SK-N-SH (cell line): ENCODE measurements around the gene LCORL. TPM values are rescaled to one million over a fixed set of nuclear protein-coding genes. Genes with fewer than 3 reads are reported as not detected.

Source experiments
- CTCF ChIA-PET: fragments of 300-600, 350-600 bp; formaldehyde crosslinking; extraction: SDS; loops from one replicate; lab custom pipeline; 2021; lab: Yijun Ruan, JAX
- POLR2A ChIA-PET: fragments of 350-600 bp; sonication (Branson Sonifier 250); formaldehyde crosslinking; extraction: SDS; loops from one replicate; lab custom pipeline; 2020; ENCODE audit warnings: antibody characterized with exemption, inconsistent platforms; lab: Yijun Ruan, JAX
- DNase-seq: peaks from one replicate; pipeline ENCODE4 v3.0.0; 2012
- H2AFZ ChIP-seq: fragments of 200-600 bp; sonication (generic); 2 replicates; pipeline ENCODE4 v1.8.1; 2016; ENCODE audit warnings: antibody characterized with exemption, mild to moderate bottlenecking, low read depth
- H3F3A ChIP-seq: fragments of 200-600 bp; sonication (generic); replicated peaks from 2 replicates; pipeline ENCODE3; 2016; ENCODE audit warnings: antibody characterized with exemption, mild to moderate bottlenecking; ENCODE audit not compliant: insufficient read depth
- H3K27ac ChIP-seq, 2 experiments: fragments of 200-500 bp in 1 of 2; fragments of 200-600 bp in 1 of 2; sonication (Bioruptor generic) in 1 of 2; sonication (generic), shearing (Covaris generic) in 1 of 2; 2 replicates each; pipeline versions ENCODE4 v1.5.1 to v1.6.1; 2014 to 2016; ENCODE audit warnings: low read depth in 2 of 2, inconsistent platforms in 1 of 2, low read length in 1 of 2, mild to moderate bottlenecking in 1 of 2, mixed read lengths in 1 of 2
- H3K27me3 ChIP-seq: fragments of 200-600 bp; sonication (generic), shearing (Covaris generic); 2 replicates; pipeline ENCODE4 v1.6.1; 2016; ENCODE audit warnings: mixed run types; ENCODE audit not compliant: insufficient read depth
- H3K36me3 ChIP-seq, 2 experiments: fragments of 200-500 bp in 1 of 2; fragments of 200-600 bp in 1 of 2; sonication (Bioruptor generic) in 1 of 2; sonication (generic) in 1 of 2; replicated peaks in 1 of 2; 2 replicates each; pipeline versions ENCODE3 to v1.5.1; 2014 to 2016; ENCODE audit warnings: low read length in 1 of 2, mild to moderate bottlenecking in 1 of 2; ENCODE audit not compliant: insufficient read depth in 2 of 2, control insufficient read depth in 1 of 2
- H3K4me1 ChIP-seq, 2 experiments: fragments of 200-500 bp in 1 of 2; fragments of 200-600 bp in 1 of 2; sonication (Bioruptor generic) in 1 of 2; sonication (generic), shearing (Covaris generic) in 1 of 2; 2 replicates each; pipeline versions ENCODE4 v1.5.1 to v1.6.1; 2014 to 2016; ENCODE audit warnings: low read depth in 1 of 2, low read length in 1 of 2, mixed run types in 1 of 2; ENCODE audit not compliant: insufficient read depth in 2 of 2, control insufficient read depth in 1 of 2
- H3K4me2 ChIP-seq: fragments of 200-600 bp; sonication (generic), shearing (Covaris generic); 2 replicates; pipeline ENCODE4 v1.6.1; 2017; ENCODE audit warnings: mixed run types
- H3K4me3 ChIP-seq, 2 experiments: fragments of 200-500 bp in 1 of 2; fragments of 200-600 bp in 1 of 2; sonication (Bioruptor generic) in 1 of 2; sonication (generic), shearing (Covaris generic) in 1 of 2; 2 replicates each; pipeline versions ENCODE4 v1.5.1 to v1.8.1; 2014 to 2016; ENCODE audit warnings: low read depth in 2 of 2, inconsistent platforms in 1 of 2, low read length in 1 of 2, mild to moderate bottlenecking in 1 of 2, mixed read lengths in 1 of 2, moderate library complexity in 1 of 2
- H3K79me2 ChIP-seq: fragments of 200-600 bp; sonication (generic); 2 replicates; pipeline ENCODE4 v1.8.1; 2017; ENCODE audit warnings: mild to moderate bottlenecking; ENCODE audit not compliant: insufficient read depth
- H3K9ac ChIP-seq: fragments of 200-600 bp; sonication (generic); 2 replicates; pipeline ENCODE4 v1.6.1; 2017; ENCODE audit warnings: mixed run types
- H3K9me2 ChIP-seq: fragments of 200-600 bp; sonication (generic); 2 replicates; pipeline ENCODE4 v1.6.1; 2017; ENCODE audit warnings: mixed run types
- H3K9me3 ChIP-seq: fragments of 200-600 bp; sonication (generic); 2 replicates; pipeline ENCODE4 v1.6.1; 2017; ENCODE audit warnings: mixed run types, mild to moderate bottlenecking, moderate library complexity
- H4K20me1 ChIP-seq: fragments of 200-600 bp; sonication (generic); 2 replicates; pipeline ENCODE4 v1.6.1; 2017; ENCODE audit warnings: mild to moderate bottlenecking, mixed run types; ENCODE audit not compliant: insufficient read depth
- CTCF ChIP-seq: fragments of 200-600 bp; sonication (generic); IDR thresholded peaks from 2 replicates; pipeline ENCODE4 v1.6.1; 2017; ENCODE audit warnings: antibody characterized with exemption, mild to moderate bottlenecking, moderate library complexity
- EP300 ChIP-seq, 2 experiments: IDR thresholded peaks; 2 replicates each; pipeline versions ENCODE4 v1.4.0 to v1.6.1; 2012; ENCODE audit warnings: borderline replicate concordance in 1 of 2, low read depth in 1 of 2, low read length in 1 of 2
- EZH2phosphoT487 ChIP-seq: fragments of 200-600 bp; sonication (generic); IDR thresholded peaks from 2 replicates; pipeline ENCODE4 v1.6.1; 2017; ENCODE audit warnings: low read depth, mixed run types, mild to moderate bottlenecking, antibody characterized with exemption, moderate library complexity, borderline replicate concordance
- FOSL2 ChIP-seq: IDR thresholded peaks from 2 replicates; pipeline ENCODE4 v1.4.0; 2012; ENCODE audit warnings: low read depth, mild to moderate bottlenecking, moderate library complexity, borderline replicate concordance
- FOXJ3 ChIP-seq: sonication (generic); formaldehyde crosslinking; IDR thresholded peaks from 2 replicates; pipeline ENCODE4 v1.5.1; 2020; ENCODE audit warnings: mild to moderate bottlenecking, missing genetic modification reagents
- FOXM1 ChIP-seq: IDR thresholded peaks from 2 replicates; pipeline ENCODE4 v1.4.0; 2012; ENCODE audit warnings: low read depth, mild to moderate bottlenecking
- JUND ChIP-seq: IDR thresholded peaks from 2 replicates; pipeline ENCODE4 v1.4.0; 2012
- MEF2A ChIP-seq: IDR thresholded peaks from 2 replicates; pipeline ENCODE4 v1.4.0; 2012; ENCODE audit warnings: low read depth, borderline replicate concordance
- MXI1 ChIP-seq: IDR thresholded peaks from 2 replicates; pipeline ENCODE4 v1.6.1; 2012; ENCODE audit warnings: mild to moderate bottlenecking, low read depth, low read length, improper control_type of control experiment
- NFIC ChIP-seq: IDR thresholded peaks from 2 replicates; pipeline ENCODE4 v1.4.0; 2012; ENCODE audit warnings: borderline replicate concordance
- RCOR1 ChIP-seq: fragments of 150-350 bp; IDR thresholded peaks from 2 replicates; pipeline ENCODE4 v1.6.1; 2017; ENCODE audit warnings: antibody characterized with exemption, low read length
- REST ChIP-seq: IDR thresholded peaks from 2 replicates; pipeline ENCODE4 v1.6.1; 2012; ENCODE audit warnings: mild to moderate bottlenecking, low read depth, low read length, moderate library complexity
- RFX5 ChIP-seq: IDR thresholded peaks from 2 replicates; pipeline ENCODE4 v1.6.1; 2012; ENCODE audit warnings: mild to moderate bottlenecking, improper control_type of control experiment, low read length
- SIN3A ChIP-seq: IDR thresholded peaks from 2 replicates; pipeline ENCODE4 v1.6.1; 2012; ENCODE audit warnings: low read depth, mild to moderate bottlenecking, low read length, moderate library complexity, borderline replicate concordance
- TAF1 ChIP-seq: IDR thresholded peaks from 2 replicates; pipeline ENCODE4 v1.6.1; 2012; ENCODE audit warnings: low read depth, mild to moderate bottlenecking, low read length, moderate library complexity, borderline replicate concordance
- TCF12 ChIP-seq: IDR thresholded peaks from 2 replicates; pipeline ENCODE4 v1.4.0; 2012
- USF1 ChIP-seq: IDR thresholded peaks from 2 replicates; pipeline ENCODE4 v1.4.0; 2012; ENCODE audit warnings: low read depth, borderline replicate concordance
- YY1 ChIP-seq: IDR thresholded peaks from 2 replicates; pipeline ENCODE4 v1.4.0; 2012; ENCODE audit warnings: low read depth, mild to moderate bottlenecking
- ZBTB33 ChIP-seq: IDR thresholded peaks from 2 replicates; pipeline ENCODE4 v1.4.0; 2012; ENCODE audit warnings: low read depth, borderline replicate concordance
- WGBS: methylation state at CpG from one replicate; pipeline ENCODE4 v1.1.6; 2017; ENCODE audit warnings: low lambda C conversion rate; 5-methylcytosine and 5-hydroxymethylcytosine counted together
- polyA plus RNA-seq, 3 experiments: library from polyadenylated mRNA; depleted of rRNA; stranded (reverse); fragments of >200 nt; gene quantifications; 2 replicates each; pipeline ENCODE4 v1.2.3, GENCODE V29; 2012

LCORL gene
- polyA plus RNA-seq, 1 of the 3 experiments (the other 2 are of a cell fraction), result 1.9 TPM

GRCh38 chr4:17981063-17981462 is 40.5 kb downstream of the LCORL start:
- WGBS, result 88% methylated on average over 1 of the region's 1 CpG
- ChIA-PET CTCF (no interaction called here), POLR2A (no interaction called here)
- H3K4me1 ChIP-seq, result peaks cover 0 to 4% of the 10 kb centered on the region in 2 experiments; a peak in 1 of 4 replicates
- TF ChIP-seq NFIC (no peak), SIN3A (no peak), RFX5 (no peak), MXI1 (no peak), FOXJ3 (CRISPR knock-in tag) (no peak), YY1 (no peak), EZH2phosphoT487 (no peak), USF1 (no peak)
- H3K4me3 ChIP-seq, result no peak overlapping the region
- peaks cover 27% of the 10 kb centered on the region for H3K79me2 ChIP-seq
- H3K4me2 ChIP-seq, result no peak overlapping the region
- no peaks in the 10 kb centered on the region for H3K9me2 ChIP-seq
- no peak overlapping the region for H2AFZ ChIP-seq
- H3K9me3 ChIP-seq, result 0 out of 2 replicates have a peak, but pooled peaks cover 3% of the 10 kb centered on the region
- no peaks in the 10 kb centered on the region for H3F3A ChIP-seq
- no peaks in the 10 kb centered on the region for H4K20me1 ChIP-seq
- H3K27ac ChIP-seq, result no peak overlapping the region
- H3K36me3 ChIP-seq, result no peaks in the 10 kb centered on the region
- H3K9ac ChIP-seq, result no peak overlapping the region
- no peak for DNase-seq
- H3K27me3 ChIP-seq, result no peaks in the 10 kb centered on the region

DNA sequence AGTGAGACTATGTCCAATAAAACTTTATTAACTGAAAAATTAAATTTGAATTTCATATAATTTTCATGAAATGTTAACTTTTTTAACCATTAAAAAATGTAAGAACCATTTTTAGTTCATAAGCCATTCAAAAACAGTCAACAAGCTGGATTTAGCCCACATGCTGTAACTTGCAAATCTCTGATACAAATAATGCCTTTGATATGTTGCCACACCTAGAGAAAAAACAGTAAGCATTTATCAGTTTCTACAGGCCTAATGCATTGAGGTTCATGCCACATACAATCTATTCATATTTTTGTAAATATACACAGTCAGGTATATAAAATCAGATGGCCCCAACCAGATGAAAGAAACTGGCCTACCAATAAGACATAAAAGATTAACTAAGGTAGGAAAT is 52.8 kb downstream of the LCORL start:
- H3F3A ChIP-seq, result peaks cover 21% of the 10 kb centered on the region
- no peak overlapping the region for H3K4me3 ChIP-seq
- no peak overlapping the region for H3K4me2 ChIP-seq
- TF ChIP-seq MEF2A (no peak), REST (no peak), FOXM1 (no peak), TCF12 (no peak), CTCF (no peak), RCOR1 (no peak), NFIC (no peak), TAF1 (no peak), EP300 (IDR thresholded peaks at IDR 0.05; ENCODE audit: borderline replicate concordance in 1 of 2, low read depth in 1 of 2, low read length in 1 of 2) (no peak), EZH2phosphoT487 (no peak), USF1 (no peak), SIN3A (no peak), FOSL2 (no peak), ZBTB33 (no peak), RFX5 (no peak), JUND (no peak)
- H3K4me1 ChIP-seq, result no peaks in the 10 kb centered on the region; a peak in 2 of 4 replicates
- H3K9me2 ChIP-seq, result no peaks in the 10 kb centered on the region
- H3K36me3 ChIP-seq, result peaks cover 6 to 12% of the 10 kb centered on the region in 2 experiments
- H2AFZ ChIP-seq, result no peak overlapping the region
- no peak overlapping the region for H3K27ac ChIP-seq
- H3K9ac ChIP-seq, result no peak overlapping the region
- no peaks in the 10 kb centered on the region for H3K9me3 ChIP-seq
- ChIA-PET POLR2A (no interaction called here), CTCF (no interaction called here)
- no peaks in the 10 kb centered on the region for H4K20me1 ChIP-seq
- H3K27me3 ChIP-seq, result no peaks in the 10 kb centered on the region
- no peak for DNase-seq
- peaks cover 51% of the 10 kb centered on the region for H3K79me2 ChIP-seq
